GM19463 (cell line): Measurements from ENCODE around the gene KRT32.
A peak's percentile ranks its signal among the peaks of the same experiment; 100 is the strongest.

Experiments used
- ATAC-seq: cut with Tn5 transposase; IDR thresholded peaks from one replicate; pipeline ENCODE4 v1.9.1; 2021; ENCODE audit warnings: mild to moderate bottlenecking, moderate library complexity; ENCODE audit not compliant: unreplicated experiment

KRT32 gene

GRCh38 chr17:41466988-41467387 lies at the start of gene KRT32:
Gene KRT32 (minus strand): TSS chr17:41467386. CDS start chr17:41467325, 61 bp downstream.
- ATAC-seq, result no peak

DNA sequence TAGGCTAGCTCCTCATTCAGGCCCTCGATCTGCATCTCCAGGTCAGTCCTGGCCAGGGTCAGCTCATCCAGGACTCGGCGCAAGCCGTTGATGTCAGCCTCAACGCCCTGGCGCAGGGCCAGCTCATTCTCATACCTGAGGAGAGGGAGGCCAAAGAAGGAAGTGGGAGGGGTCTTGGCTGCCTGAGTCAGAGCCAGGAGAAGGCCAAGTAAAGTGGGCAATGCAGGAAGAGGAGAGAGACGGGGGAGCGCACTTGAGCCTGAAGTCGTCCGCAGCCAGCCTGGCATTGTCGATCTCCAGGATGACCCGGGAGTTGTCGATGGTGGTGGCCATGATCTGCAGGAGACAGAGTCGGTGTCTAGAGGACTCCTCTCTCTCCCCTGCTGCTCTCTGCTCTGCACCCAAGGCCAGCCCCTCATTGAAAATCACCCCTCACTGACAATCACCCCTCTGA lies 49.7 kb upstream of the KRT32 start:
- ATAC-seq, result no peak

DNA sequence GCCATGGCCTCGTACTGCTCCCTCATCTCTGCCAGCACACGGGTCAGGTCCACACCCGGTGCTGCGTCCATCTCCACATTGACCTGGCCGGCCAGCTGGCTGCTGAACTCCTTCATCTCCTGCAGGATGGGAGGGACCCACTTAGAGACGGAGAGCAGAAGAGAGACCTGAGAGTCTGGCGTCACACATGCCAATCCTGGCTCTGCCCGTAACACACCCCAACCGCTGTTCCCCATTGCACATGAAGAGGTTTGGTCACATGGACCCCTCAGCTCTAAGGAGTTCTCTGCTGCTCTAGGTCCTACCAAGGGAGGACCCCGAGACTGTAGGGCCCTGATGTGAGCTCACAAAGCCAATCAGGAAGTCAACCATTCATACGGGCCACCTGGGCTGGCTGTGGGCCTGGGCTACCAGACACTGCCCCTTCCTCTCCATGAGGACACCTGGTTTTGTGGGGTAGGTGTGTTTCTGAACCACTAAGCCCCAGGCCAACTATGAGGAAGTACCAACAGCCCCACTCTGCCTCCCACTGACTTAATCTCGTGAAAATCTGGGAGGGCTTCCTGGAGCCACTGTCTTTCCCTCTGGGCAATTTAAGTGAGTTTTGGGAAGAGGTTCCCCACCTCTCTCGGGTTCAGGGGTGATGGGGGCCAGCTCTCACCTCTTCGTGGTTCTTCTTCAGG lies 49.1 kb upstream of the KRT32 start:
- no peak for ATAC-seq

DNA sequence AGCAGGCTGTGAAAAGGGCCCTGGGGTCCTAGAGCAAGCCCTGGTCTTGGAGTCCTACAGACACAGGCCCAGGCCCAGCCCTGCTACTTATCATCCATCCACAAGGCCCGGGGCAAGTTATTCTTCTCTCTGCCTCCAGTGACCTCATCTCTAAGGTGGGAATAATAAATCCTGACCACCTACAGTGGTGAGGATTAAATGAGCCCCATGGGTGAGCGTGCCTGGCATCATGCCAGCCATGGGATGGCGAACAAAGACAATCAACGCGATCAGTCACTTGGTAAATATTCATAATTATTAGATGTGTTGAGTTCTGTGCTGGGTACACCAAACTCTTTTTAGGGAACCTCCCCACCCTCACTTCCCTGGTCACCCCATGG lies 46.0 kb upstream of the KRT32 start:
- no peak for ATAC-seq

DNA sequence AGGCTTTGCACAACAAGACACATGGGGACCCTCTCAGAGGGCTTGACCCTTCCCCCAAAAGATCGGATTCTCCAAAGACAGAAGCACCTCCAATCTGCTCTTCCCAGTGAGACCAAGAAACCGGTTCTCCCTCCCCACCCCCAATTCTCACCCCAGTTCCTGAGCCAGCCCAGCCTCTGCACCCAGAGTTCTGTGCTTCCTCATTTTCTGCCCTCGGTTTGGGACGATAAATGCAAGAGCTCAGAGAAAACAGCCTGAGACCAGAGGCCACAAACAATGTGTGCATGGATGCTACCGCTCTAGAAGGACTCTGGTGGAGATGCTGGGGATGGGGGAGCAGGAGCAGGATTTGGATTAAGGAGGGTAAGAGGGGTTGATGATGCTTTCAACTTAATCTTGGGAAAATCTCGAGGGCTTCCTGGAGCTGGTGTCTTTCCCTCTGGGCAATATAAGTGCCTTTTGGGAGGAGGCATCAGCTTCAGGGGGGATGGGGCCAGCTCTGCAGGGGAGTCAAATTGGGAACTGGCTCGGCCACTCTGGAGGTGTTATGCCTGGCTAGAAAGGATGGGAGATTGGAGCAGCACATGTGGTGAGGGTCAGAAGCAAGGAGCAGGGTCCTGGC lies 45.5 kb upstream of the KRT32 start:
- ATAC-seq, result no peak

GRCh38 chr17:41511716-41512115 lies 44.5 kb upstream of the KRT32 start:
- no peak for ATAC-seq

- no peak for ATAC-seq
These were observed 43.9 kb upstream of the KRT32 start for GRCh38 chr17:41511116-41511515.

DNA sequence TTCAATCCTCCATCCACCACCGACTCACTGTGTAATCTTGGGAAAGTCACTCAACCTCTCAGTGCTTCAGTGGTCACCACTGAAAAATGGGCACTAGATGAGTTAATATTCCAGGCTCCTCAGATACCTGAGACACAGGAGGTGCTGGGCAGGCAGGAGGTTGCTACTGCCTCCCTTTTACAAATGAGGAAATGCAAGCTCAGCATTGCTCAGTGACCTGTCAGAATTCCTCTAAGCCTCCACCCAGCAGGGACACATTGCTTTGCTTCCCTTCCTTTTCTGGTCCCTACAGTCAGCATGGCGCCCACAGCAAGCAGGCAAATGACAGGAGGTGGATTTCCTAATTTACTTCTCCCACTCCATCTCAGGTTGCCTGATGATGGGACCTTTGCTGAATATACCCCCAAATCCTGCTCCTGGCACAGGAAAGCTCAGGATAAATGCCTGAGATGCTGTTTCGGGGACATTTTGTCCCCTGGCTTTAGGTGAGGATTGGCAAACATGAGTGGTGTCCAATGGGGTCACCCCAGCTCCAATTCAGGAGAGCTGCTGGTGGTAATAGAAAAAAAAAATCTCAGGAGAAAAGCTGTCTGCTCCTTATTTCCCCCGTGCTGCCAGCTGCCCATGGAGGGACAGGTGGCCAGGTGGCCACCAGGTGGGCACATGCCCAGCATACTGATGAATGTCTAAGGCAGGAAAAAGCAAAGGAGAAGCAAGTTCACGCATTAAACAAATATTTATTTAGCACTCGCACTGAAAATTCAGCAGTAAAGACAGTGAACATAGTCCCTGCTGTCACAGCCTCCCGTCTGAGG lies 43.3 kb upstream of the KRT32 start:
- no peak for ATAC-seq

DNA sequence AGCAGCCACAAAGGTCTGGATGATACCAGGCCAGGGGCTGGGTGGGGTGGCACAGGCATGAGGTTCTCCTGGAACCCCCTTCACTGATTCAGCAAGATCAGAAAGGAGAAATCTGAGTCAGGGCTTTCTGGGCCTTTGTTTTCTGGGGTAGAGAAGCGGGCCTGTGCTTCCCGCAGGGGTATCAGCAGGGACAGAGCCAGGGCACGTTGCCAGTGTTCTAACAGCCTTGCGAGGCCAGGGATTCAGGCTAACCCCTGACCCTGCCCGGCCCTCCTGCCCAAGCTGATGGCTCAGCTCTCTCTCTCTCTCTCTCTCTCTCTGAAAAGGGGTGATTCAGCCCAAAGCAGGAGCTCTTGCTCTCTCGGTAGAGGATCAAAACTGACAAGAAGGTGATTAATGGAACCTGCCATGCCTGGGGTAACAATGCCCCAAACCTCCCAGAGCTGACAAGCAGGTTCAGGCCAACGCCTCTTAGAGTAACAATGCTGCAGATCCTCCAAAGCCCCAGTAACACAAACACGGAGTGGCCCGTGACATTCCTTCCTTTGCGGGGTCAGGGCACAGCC lies 40.2 kb upstream of the KRT32 start:
- ATAC-seq, result no peak

DNA sequence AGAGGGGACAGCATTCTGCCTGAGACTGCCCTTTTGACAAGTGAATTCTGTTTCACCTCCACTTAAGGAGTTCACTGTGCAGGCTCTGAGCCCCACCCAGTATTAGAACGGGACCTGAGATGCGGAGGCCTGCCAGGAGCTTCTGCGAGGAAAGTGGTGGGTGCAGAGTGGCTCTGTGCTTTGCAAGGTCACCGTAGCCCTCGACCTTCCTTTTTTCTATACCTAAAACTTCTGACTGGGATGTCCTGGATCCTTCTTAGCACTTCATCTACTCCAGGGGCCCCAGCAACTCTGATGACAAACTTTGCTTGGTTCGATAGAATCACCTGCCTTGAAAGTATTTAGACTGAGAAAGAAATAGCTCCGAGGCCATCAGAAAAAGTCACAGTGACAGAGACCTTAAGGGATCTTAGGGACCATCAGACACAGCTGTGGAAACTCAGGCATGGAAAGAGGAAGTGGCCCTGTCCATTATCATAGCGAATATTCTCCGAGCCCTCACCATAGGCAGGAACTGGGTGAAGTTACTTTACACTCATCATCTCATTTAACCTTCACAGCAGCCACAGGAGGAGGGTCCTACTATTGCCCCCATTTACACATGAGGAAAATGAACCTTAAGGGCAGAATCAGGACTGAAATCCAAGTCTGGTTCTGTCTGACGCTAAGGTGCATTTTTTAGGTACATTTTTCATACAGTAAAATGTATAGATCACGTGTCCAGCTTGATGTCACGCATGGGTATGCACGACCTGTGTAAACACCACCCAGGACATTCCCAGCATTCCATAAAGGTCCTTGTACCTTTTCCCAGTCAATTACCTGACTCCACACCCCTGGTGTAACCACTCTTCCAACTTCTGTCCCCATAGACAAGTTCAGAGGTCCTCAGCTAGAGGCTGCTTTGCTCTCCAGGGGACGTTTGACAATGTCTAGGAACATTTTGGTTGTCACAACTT lies 38.9 kb upstream of the KRT32 start:
- no peak for ATAC-seq

- no peak for ATAC-seq
These were observed 38.0 kb upstream of the KRT32 start, which contains the start of gene KRT13 for GRCh38 chr17:41505007-41505808. Gene KRT13 (minus strand): TSS chr17:41505612. CDS start chr17:41505550, 62 bp downstream.

DNA sequence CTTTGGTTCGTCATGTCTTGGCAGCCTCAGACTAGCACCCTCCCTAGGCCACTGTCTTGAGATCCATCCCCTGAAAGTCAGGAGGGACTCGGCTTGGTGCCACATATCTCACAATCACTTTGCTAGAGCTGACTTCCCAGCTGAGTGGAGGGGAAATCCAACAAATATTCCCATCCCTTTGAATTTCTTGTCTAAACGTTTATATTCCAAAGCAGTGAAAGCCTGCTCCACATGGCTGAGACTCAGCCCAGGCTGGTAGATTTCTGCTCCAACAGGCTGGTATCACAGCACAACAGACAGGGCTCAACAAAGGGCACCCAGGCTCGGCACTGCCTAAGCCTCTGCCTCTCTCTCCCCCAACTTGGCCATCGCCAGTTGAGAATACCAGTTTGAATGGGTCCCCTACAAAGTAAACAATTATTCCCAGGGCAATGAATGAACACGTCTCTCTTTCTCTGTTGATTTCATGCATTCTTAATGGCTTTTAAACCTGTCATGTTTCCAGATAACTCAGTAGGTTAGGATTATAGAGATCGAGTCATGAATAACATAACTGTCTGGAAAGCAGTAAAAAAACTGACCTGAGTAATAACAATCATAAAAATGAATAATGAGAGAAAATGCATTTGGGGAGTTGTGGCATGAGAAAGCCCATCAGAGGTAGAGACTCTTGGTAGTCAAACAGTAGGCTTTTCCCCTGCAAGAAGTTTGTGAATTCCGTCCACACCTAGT lies 37.2 kb upstream of the KRT32 start:
- ATAC-seq, result no peak

DNA sequence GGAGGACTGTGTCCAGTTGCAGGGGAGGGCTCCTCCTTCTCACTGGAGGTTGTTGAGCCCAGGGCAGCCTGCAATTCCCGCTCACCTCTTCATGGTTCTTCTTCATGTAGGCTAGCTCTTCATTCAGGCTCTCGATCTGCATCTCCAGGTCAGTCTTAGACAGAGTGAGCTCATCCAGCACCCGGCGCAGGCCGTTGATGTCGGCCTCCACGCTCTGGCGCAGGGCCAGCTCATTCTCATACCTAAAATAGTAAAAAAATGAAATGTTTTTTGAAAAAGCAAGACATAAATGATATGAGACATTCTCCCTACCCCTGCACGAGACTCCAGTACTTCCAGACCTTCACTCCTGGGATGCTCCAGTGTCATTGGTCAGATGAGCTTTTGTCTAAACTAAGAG lies 36.0 kb upstream of the KRT32 start:
- ATAC-seq, result no peak

DNA sequence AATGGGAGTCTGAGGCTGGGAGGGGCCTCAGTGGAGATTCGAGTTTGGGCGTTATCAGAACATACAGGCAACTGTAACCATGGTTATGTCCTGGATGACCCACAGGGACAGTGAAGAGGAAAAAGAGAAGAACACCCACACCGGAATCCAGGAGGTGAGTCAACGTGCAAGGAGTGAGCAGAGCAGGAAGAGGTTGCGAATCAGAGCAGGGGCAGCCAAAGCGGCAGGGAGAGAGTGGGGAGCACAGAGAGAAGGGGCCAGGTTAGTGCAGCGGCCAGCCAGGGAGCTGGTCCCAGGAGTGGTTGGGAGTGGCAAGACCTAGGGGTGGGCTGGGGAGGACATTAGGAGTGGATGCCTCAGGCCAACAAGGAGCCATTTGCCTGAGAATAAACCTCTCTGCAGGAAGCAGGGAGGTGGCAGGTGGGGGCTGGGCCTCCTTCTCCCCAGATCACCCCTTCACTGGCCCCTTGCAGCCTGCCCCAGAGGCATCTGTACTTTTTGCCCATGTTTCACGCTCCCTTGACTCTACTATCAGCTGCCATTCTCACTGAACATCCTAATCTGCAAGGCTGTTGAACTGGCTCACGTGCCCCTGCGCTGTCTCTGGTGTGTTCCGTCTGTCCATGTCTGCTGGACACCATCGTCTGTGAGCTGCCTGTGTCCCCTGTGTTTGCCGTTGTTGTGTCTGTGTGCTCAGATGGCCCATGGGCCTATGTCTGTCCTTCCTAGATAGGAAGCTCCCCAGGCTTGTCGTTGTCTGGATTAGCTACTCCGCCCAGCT lies 33.1 kb upstream of the KRT32 start:
- no peak for ATAC-seq

GRCh38 chr17:41499714-41500113 lies 32.5 kb upstream of the KRT32 start:
- no peak for ATAC-seq

- ATAC-seq, result no peak
These were observed 31.1 kb upstream of the KRT32 start for GRCh38 chr17:41498276-41498675.

GRCh38 chr17:41496803-41497484 lies 29.8 kb upstream of the KRT32 start:
- ATAC-seq, result peak; percentile 83
